HG03342 (cell line): ENCODE results near the gene IGFL3.
"Not testable (repeated sequence)": the region's sequence is repeated elsewhere in the genome, so short reads cannot be mapped to it uniquely, and the experiment has no call there.

Source experiments
- ATAC-seq: cut with Tn5 transposase; IDR thresholded peaks from one replicate; pipeline ENCODE4 v1.9.1; 2021; ENCODE audit warnings: mild to moderate bottlenecking, moderate library complexity; ENCODE audit not compliant: unreplicated experiment

IGFL3 gene

DNA sequence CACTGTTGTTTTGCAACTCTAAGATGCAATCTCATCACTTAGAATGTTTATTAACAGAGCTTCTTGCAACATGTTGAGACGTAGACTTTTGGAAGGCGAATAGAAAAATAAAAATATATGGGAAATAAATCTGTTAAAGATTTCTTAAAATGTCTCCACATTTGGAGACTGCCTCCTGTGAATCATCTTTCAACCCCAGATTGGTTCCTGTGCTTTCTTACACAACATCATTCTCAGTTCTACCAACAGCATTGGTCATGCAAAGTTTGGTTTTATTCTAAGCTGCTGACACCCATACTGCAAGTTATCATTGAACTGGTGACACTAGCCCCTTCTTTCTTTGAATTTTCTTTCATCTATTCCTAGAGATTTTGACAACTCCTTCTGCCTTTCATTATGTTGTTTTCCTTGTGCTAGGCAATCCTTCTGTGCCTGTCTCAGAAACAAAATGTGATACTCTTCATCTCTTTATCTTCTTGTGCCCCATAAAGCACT is 1.6 kb upstream of the IGFL3 start:
- ATAC-seq = no peak

DNA sequence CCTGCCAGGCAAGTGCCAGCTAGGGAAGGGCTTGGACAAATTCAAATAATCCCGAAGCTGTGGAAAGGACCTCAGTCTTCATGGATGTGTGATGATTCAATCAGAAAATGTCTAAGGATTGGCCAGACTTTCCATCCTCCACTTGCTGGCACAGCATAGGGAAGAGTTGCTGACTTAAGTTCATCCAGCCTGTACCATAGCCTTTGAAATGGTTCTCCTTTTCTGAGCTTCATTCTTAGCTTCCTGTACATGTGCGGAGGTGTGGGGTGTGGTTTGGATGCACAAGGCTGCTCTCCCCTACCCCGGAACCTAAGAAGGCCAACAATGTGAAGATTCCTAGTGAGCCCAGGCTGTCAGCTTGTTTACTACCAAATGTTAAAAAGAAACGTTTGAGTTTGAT is 959 bp upstream of the IGFL3 start:
- ATAC-seq = no peak

DNA sequence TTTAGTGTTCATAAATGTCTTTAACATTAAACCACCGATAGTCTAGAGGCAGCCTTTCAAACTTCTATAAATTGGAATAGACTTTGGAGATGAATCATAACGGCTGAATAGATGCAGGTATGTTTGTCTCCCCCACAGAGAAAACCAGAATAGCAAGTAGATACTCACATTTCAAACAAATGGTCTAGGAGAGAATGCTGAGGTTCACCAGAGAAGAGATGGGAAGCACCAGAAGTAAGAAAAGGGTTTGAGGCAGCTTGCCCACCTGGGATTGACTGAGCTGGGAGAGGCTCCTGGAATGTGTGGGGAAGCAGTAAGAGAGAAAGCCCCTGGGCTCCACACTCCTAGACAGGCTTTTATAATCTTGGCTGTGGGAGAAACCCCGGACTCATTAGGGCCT is 6.4 kb downstream of the IGFL3 start:
- ATAC-seq = no peak

DNA sequence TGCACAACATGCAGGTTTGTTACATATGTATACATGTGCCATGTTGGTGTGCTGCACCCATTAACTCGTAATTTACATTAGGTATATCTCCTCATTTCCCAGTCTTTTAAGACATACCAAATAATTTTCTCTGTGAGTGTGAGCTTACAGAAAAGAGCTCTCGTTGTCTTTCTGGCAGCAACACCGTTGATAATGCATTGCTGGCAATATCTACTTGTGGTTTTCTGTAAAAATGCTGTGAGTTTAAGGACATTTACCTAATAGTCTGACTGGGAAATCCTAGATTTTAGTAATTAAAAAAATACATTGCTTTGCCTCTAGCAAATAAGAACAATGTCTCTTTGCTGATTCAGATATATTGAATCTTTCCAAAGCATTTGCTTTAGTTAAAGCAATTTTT is 8.4 kb downstream of the IGFL3 start:
- no peak for ATAC-seq

DNA sequence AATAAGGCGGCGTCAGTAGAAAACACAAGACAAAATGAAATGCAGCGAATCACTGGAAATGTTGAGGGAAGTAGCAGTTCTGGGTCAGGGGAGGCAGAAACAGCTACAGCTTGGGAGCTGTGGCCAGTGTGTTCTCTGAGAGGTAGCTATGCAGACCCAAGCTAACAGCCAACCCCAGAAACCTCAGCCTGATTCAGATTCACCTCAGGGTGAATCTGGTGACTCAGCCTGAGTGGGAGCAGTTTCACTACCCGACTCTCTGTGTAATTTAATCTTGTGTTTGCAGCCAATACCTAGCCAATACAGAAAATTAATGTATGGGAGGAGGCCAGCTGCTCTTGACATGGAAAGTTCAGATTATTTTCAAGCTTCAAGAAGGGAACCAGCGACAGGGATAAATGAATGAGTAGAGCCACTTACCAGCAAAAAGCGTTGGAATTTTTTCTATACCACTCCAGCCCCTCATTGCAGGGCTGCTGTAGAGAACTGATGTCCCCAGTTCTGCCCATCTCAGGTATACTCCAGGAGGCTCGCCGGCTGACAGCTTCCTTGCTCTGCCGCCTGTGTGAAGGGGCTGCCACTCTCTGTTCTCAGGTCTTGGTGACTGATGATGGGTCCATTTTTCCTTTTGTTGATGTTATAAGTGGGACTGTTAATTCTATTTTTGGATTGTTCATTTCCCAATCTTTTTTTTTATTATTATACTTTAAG is 8.9 kb downstream of the IGFL3 start:
- no peak for ATAC-seq

DNA sequence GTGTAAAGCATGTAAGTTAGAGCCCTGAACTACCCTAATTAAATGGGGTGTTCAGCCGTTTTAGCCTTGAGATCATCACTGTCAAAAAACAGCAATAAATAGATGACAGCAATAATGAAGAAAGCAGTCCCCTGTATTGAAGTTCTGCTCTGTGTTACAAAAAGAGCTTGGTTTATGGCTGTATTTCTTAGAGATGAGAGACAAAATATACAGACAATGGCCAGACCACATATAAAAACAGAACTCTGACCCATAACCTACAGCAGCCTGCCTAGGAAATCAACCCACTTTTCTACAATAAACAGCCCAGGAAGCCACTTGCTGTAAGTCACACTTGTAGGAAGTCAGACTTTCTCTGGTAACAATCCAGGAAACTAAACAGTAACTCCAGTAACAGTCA is 10.8 kb downstream of the IGFL3 start:
- ATAC-seq = no peak

DNA sequence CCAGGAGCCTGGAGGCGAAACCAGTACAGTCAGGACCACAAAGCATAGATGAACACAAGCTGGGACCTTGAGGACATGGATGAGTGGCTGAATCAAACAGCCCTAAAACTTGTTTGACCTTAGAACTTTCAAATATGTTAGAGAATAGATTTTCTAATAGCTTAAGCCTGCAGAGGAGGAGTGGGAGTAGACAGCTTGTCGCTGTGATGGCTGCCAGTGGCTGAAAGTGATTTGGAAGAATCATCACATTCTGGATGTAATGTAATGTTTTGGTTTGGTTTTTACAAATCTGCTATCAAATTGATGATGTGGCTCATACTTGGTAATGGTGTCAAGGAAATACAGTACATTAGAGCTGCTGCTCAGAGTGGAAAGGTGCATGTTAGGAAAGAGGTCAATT is 12.0 kb downstream of the IGFL3 start:
- ATAC-seq = no peak

DNA sequence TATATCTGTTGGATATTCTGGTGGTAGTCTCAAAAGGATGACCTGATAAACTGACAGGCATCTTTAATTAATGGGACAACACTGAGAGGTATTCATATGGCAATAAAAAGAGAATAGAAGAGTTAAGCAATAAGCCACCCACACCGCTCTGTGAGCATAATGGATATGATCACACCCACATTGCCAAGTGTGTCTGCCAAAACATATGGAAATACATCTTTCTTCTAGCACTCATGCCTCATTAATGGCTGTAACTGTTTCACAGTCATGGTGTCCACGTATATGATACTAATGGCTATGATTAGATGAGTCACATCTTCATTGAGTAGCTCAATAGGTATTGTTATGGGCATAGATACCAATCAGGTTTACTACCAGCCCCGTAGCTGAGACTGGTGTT is 13.1 kb downstream of the IGFL3 start:
- ATAC-seq = no peak

DNA sequence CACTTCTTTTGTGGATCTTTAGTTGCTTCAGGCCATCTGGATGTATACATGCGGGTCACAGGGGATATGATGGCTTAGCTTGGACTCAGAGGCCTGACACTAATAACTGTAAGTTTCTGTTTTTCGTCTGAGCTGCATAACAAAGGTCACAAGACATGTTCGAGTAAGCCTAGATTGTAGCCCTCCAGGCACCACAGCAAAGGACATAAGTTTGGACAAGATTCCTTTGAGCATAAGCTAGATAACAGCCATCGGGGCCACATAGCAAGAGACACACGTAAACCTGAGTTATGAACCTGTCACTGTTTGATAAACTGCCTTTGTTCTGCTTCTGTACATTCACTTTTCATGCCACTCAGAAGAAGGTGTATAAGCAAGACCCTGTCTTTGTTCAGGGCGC is 14.6 kb downstream of the IGFL3 start:
- ATAC-seq = no peak

DNA sequence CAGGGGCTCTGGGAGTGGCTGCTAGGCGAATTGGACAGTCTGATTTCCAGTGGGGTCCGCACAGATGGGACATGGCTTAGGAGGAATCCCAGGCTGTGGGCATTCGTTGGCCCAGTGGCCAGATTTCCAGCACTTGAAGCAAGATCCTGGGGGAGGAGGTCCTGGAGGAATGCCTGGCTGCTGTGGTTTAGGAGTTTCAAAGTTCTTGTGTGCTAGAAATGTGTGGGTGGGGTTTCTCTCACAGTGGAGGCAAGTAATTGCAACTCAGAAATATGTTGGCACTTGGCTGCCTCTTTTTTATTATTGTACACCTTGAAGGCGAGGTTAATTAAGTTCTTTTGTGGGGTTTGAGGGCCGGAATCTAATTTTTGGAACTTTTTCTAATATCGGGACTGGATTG is 17.1 kb downstream of the IGFL3 start:
- ATAC-seq = no peak

DNA sequence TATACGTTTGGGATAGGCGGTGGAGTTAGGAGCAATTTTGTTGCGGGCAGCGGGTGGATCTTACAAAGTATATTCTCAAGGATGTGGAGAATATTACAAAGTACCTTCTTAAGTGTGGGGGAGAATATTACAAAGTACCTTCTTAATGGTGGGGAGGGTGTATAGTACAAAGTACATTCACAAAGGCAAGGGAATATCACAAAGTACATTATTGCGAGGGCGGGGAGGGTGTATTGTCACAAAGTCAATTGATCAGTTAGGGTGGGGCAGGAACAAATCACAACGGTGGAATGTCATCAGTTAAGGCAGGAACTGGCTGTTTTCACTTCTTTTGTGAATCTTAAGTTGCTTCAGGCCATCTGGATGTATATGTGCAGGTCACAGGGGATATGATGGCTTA is 22.2 kb downstream of the IGFL3 start:
- not testable (repeated sequence) for ATAC-seq

DNA sequence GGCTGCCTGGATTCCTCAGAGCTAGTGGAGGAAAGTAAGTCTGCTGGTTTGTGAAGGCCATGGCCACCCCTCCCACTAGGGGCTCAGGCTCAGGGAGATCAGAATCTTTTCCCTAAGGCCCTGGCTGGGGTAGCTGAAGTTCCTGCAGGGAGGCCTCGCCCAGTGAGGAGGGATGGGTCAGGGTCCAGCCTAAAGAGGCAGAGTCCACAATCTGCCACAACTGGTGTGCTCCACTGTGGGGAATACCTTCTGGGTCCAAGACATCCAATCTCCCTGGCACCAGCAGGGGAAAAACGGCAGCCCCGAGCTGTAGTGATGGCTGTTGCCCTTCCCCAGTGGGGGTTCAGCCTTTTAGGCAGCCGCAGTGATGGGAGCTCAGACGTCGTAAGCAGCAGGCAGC is 23.2 kb downstream of the IGFL3 start:
- no peak for ATAC-seq

DNA sequence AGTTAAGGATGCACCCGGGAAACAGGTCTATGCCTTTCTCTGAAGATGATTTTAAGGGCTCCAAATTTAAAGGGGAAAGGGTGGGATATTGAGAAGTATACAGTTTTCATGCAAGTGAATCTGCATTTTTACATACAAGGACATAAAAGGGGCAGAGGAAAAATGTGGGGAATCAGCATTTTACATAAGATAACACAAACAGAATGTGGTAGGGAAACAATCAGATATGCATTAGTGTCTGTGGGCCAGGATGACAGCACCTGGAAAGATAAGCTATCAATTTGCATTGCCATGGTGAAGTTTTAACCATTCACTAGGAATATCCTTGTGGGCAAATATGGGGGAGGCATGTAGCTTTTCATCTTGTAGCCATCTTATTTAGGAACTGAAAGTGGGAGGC is 24.1 kb downstream of the IGFL3 start:
- ATAC-seq = no peak

DNA sequence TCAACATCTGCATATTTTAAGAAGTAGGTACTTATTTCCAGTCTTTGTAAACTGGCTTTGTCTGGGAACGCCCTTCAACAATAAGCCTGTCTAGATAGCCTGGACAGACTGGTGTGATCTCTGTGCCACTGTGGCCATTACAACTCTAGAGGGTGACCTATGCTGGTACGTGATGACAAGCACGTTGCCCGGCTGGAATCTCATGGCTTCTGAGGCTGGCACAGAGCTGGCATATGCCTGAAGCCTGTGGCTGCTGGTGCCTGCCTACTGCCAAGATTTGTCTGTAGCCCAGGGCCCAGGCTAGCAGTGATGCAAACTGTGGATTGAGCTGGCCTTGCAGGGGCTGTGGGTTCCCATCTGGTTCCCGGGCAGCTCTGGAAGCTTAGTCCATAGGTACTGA is 34.0 kb downstream of the IGFL3 start:
- no peak for ATAC-seq

DNA sequence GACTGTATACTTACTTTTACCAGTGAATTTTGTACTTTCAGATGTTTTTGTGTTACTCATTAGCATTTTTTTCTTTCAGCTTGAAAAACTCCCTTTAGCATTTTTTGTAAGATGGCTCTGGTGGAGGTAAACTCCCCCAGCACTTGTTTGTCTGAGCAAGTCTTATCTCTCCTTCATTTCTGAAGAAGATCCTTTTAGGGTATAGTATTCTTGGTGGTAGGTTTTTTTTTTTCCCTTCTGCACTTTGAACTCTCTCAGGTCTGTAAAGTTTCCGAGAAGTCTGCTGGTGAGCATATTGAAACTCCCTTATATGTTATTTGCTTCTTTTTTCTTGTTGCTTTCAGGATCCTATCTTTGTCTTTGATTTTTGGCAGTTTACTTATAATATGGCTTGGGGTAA is 35.1 kb downstream of the IGFL3 start:
- no peak for ATAC-seq

DNA sequence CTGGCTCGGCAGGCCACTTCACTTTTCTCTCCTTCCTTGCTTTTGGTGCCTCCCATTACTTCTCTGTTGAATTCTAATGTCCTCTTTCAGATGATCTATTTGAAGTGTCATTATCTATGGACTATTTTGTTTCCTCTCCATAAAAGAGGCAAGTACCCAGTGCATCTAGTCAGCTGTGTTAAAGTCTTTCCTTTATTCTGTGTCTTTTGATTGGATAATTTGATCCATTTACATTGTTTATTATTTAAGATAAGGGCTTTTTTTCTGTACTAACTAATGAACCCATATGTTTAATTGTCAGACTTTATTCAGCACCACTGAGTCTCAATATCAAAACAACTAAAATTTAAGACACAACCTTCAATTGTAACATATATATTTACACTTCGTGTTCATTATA is 36.4 kb downstream of the IGFL3 start:
- ATAC-seq = no peak

DNA sequence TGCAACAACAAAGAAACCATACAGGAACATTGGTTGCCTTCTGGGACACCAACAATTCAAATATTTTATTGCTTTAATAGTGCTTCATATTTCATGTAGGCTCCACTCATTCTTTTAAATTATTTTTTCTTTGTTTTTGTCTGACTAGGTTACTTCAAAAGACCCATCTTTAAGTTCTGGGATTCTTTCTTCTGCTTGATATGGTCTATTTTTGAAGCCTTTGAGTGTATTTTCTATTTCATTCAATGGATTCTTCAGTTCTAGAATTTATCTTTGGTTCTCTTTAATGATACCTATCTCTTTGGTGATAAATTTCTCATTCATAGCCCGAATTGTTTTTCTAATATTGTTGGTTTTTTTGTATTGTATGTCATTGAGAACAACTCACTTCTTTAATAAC is 38.6 kb downstream of the IGFL3 start:
- ATAC-seq = no peak

DNA sequence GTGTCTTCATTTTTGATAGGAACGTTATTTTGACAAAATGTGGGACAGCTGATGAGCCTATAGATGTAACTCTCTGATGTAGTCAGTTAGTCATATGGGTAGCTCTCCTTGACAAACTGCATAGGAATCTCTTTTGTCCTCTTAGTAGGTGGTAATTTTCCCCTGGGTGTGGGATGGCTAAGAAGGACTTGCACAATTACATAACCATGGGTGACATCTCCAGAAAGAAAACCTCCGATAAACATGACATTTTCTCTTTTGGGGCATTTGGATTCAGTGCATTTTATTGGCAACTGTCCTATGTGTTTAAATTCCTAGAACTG is 41.8 kb downstream of the IGFL3 start:
- no peak for ATAC-seq

DNA sequence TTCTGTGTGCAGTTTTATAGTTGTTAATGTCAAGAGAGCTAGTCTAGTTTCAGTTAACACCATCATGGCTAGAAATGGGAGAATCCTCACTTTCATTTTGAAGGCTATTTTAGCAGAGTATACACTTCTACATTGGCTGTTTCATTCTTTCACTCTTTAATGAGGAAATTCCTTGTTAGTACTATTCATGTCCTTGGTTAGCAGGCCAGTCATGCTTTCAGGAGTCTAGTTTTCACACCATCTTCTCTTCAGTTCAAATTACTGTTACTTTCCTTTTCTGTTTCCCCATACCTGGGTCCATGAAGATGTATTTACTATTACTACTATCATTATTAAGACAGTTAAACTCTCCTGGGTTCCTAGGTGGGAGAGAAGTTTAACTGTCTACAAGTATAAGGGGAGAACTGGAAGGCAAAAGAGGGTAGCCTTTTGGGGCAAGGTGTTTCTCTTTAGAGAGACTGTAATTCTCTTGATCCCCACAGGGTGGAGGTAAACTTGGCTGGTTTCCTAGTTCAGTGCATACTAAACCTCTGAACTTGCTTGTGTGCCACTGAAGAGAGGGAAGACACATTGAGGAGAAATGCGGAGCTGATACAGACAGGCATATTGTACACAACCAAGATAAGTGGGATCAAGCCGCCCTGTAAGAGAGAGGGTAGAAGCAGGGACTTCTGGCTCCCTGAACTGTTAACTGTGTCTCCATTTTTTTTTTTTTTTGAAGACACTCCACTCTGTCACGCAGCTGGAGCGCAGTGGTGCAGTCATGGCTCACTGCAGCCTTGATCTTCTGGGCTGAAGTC is 42.4 kb downstream of the IGFL3 start:
- ATAC-seq = no peak

DNA sequence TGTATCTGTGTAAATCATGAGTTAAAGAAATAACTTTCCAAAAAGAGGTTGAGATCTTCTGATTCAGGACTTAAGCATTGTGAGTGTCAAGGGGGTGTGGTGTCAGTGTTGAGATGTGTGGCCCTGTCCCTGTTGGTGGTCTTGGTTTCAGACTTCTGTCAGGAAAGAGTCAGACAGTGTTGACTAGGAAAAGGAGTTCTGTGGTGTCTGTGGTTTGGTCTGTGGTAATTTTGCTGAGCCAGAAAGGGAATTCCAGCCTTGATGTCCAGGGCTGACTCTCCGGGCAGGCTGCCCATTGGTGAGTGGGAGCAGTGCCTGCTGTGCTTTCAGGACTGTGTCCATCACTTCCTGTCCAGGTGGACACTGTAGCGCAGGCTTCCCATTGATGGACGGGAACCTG is 43.9 kb downstream of the IGFL3 start:
- no peak for ATAC-seq

DNA sequence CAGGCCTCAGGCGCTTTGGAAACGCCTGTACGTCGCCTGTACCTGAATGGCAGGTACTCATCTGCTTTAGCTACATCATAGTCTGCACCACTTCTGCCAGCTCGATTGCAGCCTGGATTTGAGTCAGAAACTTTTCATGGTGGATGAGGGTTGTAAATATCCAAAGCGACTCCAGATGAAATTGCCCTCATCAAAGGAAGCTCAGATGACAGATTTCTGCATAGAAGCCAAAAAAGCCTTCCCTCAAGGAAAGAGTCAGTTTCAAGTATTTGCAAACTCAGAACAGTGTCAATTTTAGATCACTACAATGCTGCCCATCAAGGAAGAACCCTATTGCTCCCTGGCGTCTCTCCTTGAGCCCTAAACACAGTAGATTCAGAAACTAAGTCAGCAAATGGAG is 44.9 kb downstream of the IGFL3 start:
- no peak for ATAC-seq

DNA sequence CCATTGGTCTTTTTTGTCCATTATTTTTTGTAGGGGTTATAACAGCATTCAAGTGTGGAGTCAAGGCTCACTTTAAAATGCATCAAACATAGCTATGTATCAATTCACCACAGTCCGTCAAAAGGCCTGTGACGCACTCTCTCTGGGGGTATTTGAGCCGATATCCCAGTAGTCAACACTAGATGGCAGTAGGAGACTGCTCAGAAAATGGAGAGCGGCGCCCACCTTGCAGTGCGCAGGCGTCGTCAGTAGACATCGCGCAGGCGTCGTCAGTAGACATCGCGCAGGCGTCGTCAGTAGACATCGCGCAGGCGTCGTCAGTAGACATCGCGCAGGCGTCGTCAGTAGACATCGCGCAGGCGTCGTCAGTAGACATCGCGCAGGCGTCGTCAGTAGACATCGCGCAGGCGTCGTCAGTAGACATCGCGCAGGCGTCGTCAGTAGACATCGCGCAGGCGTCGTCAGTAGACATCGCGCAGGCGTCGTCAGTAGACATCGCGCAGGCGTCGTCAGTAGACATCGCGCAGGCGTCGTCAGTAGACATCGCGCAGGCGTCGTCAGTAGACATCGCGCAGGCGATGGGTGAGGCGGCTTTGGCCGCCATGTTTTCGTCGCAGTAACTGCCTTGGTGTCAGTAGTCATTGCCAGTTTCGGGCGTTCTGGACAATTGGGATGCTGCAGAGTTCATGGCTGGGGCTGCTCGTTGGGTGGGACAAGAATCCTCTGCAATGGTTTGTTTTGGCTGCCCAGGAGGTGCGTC is 45.7 kb downstream of the IGFL3 start:
- not testable (repeated sequence) for ATAC-seq
